ENCODE data around the gene AUTS2. TPM values are rescaled to one million over a fixed set of nuclear protein-coding genes. Genes with fewer than 3 reads are reported as not detected.

The AUTS2 gene
- total RNA-seq, 5 donors from 2014 or later (not counting 1 experiment from before 2014, with no cell fraction given), result 10.6 to 66.2 (median 37.6) TPM

DNA sequence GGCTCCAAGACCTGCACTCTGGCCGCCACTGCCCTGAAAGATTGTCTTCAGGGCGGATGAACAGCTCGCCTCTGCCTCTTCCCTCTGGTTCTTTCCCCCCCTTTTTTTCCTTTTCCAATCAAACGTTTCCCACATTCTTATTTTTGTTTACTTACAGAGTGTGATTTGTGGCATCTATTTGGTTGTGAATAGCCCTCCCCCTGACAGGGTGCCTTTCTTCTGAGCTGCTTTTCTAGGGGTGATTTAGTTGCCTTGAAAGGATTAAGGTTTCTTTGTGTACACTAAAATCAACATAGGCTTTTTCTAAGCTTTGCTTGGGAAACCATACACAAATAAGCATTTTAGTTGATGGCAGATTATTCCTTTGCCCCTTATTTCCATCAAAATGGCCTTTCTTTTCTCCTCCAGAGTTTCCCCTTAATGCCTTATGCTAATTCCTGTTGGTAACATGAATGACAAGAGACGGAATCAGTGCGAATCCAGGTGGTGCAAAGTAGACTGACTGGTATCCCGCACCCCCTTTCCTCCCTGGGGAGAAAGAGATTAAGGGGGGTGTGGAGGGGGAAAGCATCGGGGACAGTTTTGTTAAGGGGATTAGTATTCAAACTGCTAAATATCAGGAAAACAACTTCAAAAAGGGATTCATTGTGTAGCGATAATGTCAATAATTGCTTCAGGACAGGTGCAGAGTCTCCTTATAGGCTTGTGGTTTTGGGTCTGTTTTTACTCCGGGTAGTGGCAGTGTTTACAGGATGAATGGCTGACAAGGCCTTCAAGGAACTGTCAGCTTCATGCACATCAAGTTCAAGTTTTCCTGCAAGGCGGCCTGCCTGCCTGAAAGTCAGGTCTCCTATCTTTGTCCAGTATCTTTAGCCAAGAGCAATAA is 1102.0 kb downstream of the AUTS2 start:
- ATAC-seq (replicated peaks in 1 of 4), result no peak
- peaks cover 12 to 32% (median 28%) of the 10 kb centered on the region in 3 donors for H3K4me1 Mint-ChIP-seq
- POLR2A ChIA-PET, result interaction anchor here in 1 of 2 donors (0.6 kb wide), 1 partner anchor 95 kb away, joined by 3 read pairs; no protein-coding TSS in a partner anchor

DNA sequence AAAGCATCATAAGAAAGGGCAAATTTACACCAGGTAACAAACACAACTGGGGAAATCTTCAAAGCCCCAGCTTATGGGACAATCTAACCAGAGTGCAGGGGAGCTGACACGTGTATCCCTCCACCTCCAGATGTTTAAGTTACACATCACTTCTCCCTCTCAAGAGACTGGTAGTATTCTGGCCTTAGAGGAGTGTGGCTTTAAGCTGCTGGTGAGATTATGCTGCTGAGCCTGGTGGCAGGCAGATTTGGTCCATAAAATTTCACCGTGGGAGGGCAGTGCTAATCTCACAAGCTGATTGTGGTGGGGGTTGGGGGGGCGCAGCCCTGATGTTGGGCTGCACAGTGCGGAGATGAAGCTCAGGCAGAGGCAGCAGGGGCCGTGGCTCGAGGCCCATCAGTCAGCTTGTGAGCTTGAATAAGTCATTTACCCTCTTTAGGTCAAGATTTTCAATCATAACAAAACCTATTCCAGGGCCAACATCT is 1102.7 kb downstream of the AUTS2 start:
- no peaks in the 10 kb centered on the region for H3K9me3 Mint-ChIP-seq
- H3K27me3 ChIP-seq (replicated peaks in 1 of 2; ENCODE audit: control insufficient read depth in 2 of 2, extremely low read depth in 1 of 2, insufficient read depth in 2 of 2, low read length in 1 of 2), result peaks cover 0 to 3% of the 10 kb centered on the region in 2 experiments
- peaks cover 9 to 43% of the 10 kb centered on the region in 2 experiments for H3K4me1 ChIP-seq (ENCODE audit: control insufficient read depth in 1 of 2, extremely low read depth in 1 of 2, insufficient read depth in 2 of 2, low read length in 2 of 2)
- peaks cover 5 to 27% (median 23%) of the 10 kb centered on the region in 3 donors for H3K4me1 Mint-ChIP-seq
- H3K27ac ChIP-seq (ENCODE audit: low read length), result no peak overlapping the region
- ChIA-PET CTCF (no interaction called here), POLR2A (interaction anchor here in 1 of 2 donors (0.6 kb wide), 1 partner anchor 95 kb away, joined by 3 read pairs; no protein-coding TSS in a partner anchor)
- H3K27me3 Mint-ChIP-seq, result peaks cover 9 to 19% of the 10 kb centered on the region in 2 donors
- WGBS (ENCODE audit: insufficient coverage), result 86% methylated on average over 1 of the region's 6 CpGs
- no peaks in the 10 kb centered on the region for H3K9me3 ChIP-seq
- no peak overlapping the region for H3K4me3 ChIP-seq (ENCODE audit: control insufficient read depth in 1 of 2, extremely low read depth in 1 of 2, low read length in 1 of 2)
- H3K36me3 ChIP-seq (ENCODE audit: control insufficient read depth in 2 of 2, extremely low read depth in 1 of 2, insufficient read depth in 1 of 2, low read length in 1 of 2), result peaks cover 0 to 4% of the 10 kb centered on the region in 2 donors
- no peak overlapping the region for H3K4me3 Mint-ChIP-seq
- no peak for DNase-seq
- H3K27ac Mint-ChIP-seq, result no peak overlapping the region
- no peak for ATAC-seq (replicated peaks in 1 of 4)
- H3K36me3 Mint-ChIP-seq, result peaks cover 3% of the 10 kb centered on the region

More for the DNA sequence above, 1102.0 kb downstream of the AUTS2 start:
- Mint-ChIP-seq H3K27ac (no peak overlapping the region), H3K9me3 (no peaks in the 10 kb centered on the region), H3K36me3 (peaks cover 3% of the 10 kb centered on the region), H3K27me3 (peaks cover 15 to 26% of the 10 kb centered on the region in 2 donors), H3K4me3 (no peak overlapping the region)
- CTCF ChIA-PET, result interaction anchor here in 1 of 2 donors (1.0 kb wide), 1 partner anchor 8 kb away, joined by 3 read pairs; no protein-coding TSS in a partner anchor
- DNase-seq, result no peak
- Histone ChIP-seq H3K9me3 (no peaks in the 10 kb centered on the region), H3K27me3 (replicated peaks in 1 of 2; ENCODE audit: control insufficient read depth in 2 of 2, extremely low read depth in 1 of 2, insufficient read depth in 2 of 2, low read length in 1 of 2) (peaks cover 0 to 6% of the 10 kb centered on the region in 2 experiments), H3K27ac (ENCODE audit: low read length) (no peak overlapping the region), H3K4me3 (ENCODE audit: control insufficient read depth in 1 of 2, extremely low read depth in 1 of 2, low read length in 1 of 2) (no peak overlapping the region), H3K36me3 (ENCODE audit: control insufficient read depth in 2 of 2, extremely low read depth in 1 of 2, insufficient read depth in 1 of 2, low read length in 1 of 2) (peaks cover 0 to 4% of the 10 kb centered on the region in 2 donors), H3K4me1 (ENCODE audit: control insufficient read depth in 1 of 2, extremely low read depth in 1 of 2, insufficient read depth in 2 of 2, low read length in 2 of 2) (peaks cover 9 to 43% of the 10 kb centered on the region in 2 experiments)
- WGBS (ENCODE audit: insufficient coverage), result 90% methylated on average over 2 of the region's 11 CpGs

DNA sequence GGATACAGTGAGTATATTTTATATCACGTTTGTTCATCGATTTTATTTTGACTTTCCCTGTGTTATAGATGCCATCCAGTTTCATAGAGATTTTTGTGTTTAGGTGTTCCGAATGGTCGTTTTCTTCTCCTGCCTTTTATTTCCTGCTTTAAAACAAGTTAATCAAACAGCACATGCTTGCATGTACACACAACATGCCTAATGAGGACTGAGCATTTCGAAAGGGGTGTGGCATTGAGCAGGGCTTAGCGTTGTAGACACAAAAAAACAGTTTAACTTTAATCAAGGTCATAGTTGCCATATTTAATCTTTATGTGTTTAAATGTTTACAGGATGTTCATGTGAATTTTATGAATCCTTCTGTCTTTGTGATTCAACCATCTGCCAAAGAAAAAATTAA is 1103.2 kb downstream of the AUTS2 start:
- WGBS (ENCODE audit: insufficient coverage), result no CpG with 5 or more reads among the region's 6 CpGs
- peaks cover 3% of the 10 kb centered on the region for H3K36me3 Mint-ChIP-seq
- POLR2A ChIA-PET, result no interaction called here
- Histone ChIP-seq H3K4me1 (ENCODE audit: control insufficient read depth in 1 of 2, extremely low read depth in 1 of 2, insufficient read depth in 2 of 2, low read length in 2 of 2) (peaks cover 9 to 42% of the 10 kb centered on the region in 2 experiments), H3K9me3 (no peaks in the 10 kb centered on the region), H3K27ac (ENCODE audit: low read length) (no peak overlapping the region), H3K27me3 (replicated peaks in 1 of 2; ENCODE audit: control insufficient read depth in 2 of 2, extremely low read depth in 1 of 2, insufficient read depth in 2 of 2, low read length in 1 of 2) (no peaks in the 10 kb centered on the region), H3K36me3 (ENCODE audit: control insufficient read depth in 2 of 2, extremely low read depth in 1 of 2, insufficient read depth in 1 of 2, low read length in 1 of 2) (peaks cover 0 to 4% of the 10 kb centered on the region in 2 donors), H3K4me3 (ENCODE audit: control insufficient read depth in 1 of 2, extremely low read depth in 1 of 2, low read length in 1 of 2) (no peak overlapping the region)
- H3K27ac Mint-ChIP-seq, result no peak overlapping the region
- no peak overlapping the region for H3K4me3 Mint-ChIP-seq
- peaks cover under 1 to 28% (median 22%) of the 10 kb centered on the region in 3 donors for H3K4me1 Mint-ChIP-seq
- H3K9me3 Mint-ChIP-seq, result no peaks in the 10 kb centered on the region
- H3K27me3 Mint-ChIP-seq, result peaks cover 9 to 19% of the 10 kb centered on the region in 2 donors
- CTCF ChIA-PET, result no interaction called here
- DNase-seq (no peak), ATAC-seq (replicated peaks in 1 of 4) (no peak)

DNA sequence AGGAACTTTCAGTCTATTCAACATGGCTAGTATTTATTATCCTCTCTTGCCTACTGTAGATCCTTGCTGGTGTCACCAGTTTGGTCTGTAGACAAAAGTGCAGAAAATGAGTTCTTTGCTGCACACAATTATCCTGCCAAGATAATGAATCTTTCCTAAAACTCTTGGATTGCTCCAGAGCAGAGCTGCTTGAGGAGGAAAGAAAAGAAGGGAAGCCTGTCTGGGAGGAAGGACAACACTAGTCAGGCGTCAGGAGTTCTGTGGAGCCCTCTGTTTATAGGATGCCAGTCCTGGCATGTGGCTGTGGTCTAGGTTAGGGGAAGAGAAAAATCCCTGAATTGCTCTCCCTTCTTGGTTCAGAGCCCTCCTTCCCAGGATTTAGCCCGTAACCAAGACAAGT is 1103.7 kb downstream of the AUTS2 start:
- H3K4me3 Mint-ChIP-seq, result no peak overlapping the region
- POLR2A ChIA-PET, result no interaction called here
- peaks cover 3% of the 10 kb centered on the region for H3K36me3 Mint-ChIP-seq
- peaks cover 9 to 15% of the 10 kb centered on the region in 2 donors for H3K27me3 Mint-ChIP-seq
- peaks cover 9 to 38% of the 10 kb centered on the region in 2 experiments for H3K4me1 ChIP-seq (ENCODE audit: control insufficient read depth in 1 of 2, extremely low read depth in 1 of 2, insufficient read depth in 2 of 2, low read length in 2 of 2)
- H3K9me3 ChIP-seq, result no peaks in the 10 kb centered on the region
- peaks cover 0 to 24% (median 21%) of the 10 kb centered on the region in 3 donors for H3K4me1 Mint-ChIP-seq
- ATAC-seq (replicated peaks in 1 of 4) (no peak), DNase-seq (no peak)
- H3K36me3 ChIP-seq (ENCODE audit: control insufficient read depth in 2 of 2, extremely low read depth in 1 of 2, insufficient read depth in 1 of 2, low read length in 1 of 2), result peaks cover 0 to 4% of the 10 kb centered on the region in 2 donors
- H3K27ac ChIP-seq (ENCODE audit: low read length), result no peak overlapping the region
- no peaks in the 10 kb centered on the region for H3K27me3 ChIP-seq (replicated peaks in 1 of 2; ENCODE audit: control insufficient read depth in 2 of 2, extremely low read depth in 1 of 2, insufficient read depth in 2 of 2, low read length in 1 of 2)
- no peak overlapping the region for H3K4me3 ChIP-seq (ENCODE audit: control insufficient read depth in 1 of 2, extremely low read depth in 1 of 2, low read length in 1 of 2)
- no peak overlapping the region for H3K27ac Mint-ChIP-seq
- H3K9me3 Mint-ChIP-seq, result no peaks in the 10 kb centered on the region
- WGBS (ENCODE audit: insufficient coverage), result no CpG with 5 or more reads among the region's 2 CpGs
- CTCF ChIA-PET, result no interaction called here

DNA sequence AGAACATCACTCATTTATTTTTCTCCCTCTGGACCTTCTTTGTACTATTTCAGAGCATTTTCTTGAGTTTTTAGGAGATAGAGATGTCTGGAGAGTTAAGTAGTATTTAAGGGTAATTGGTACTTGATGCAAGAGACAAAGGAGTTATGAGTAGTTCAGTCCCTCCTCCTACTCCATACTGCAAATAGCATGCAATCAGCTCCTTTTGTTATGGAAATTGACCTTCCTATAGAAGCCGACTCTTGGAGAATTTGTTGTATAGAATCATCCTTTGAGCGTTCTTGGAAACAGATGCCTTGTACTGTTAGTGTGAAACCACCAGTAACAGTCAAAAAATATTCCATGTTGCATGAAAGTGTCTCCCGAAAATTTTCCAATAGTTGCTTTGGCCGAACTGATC is 1105.5 kb downstream of the AUTS2 start:
- H3K36me3 Mint-ChIP-seq, result peaks cover 3% of the 10 kb centered on the region
- CTCF ChIA-PET, result interaction anchor here in 1 of 2 donors (0.6 kb wide), 2 partner anchors 434 to 526 kb away, joined by 4 to 9 read pairs; no protein-coding TSS in a partner anchor

GRCh38 chr7:70704831-70705346 is 1106.6 kb downstream of the AUTS2 start:
- no peak overlapping the region for H3K4me3 Mint-ChIP-seq
- POLR2A ChIA-PET, result no interaction called here
- 100% methylated on average over 1 of the region's 5 CpGs for WGBS (ENCODE audit: insufficient coverage)
- DNase-seq (no peak), ATAC-seq (replicated peaks in 1 of 4) (no peak)
- Histone ChIP-seq H3K4me1 (ENCODE audit: control insufficient read depth in 1 of 2, extremely low read depth in 1 of 2, insufficient read depth in 2 of 2, low read length in 2 of 2) (peaks cover 9 to 17% of the 10 kb centered on the region in 2 experiments), H3K27ac (ENCODE audit: low read length) (no peak overlapping the region), H3K36me3 (ENCODE audit: control insufficient read depth in 2 of 2, extremely low read depth in 1 of 2, insufficient read depth in 1 of 2, low read length in 1 of 2) (peaks cover 0 to 4% of the 10 kb centered on the region in 2 donors), H3K9me3 (no peaks in the 10 kb centered on the region), H3K27me3 (replicated peaks in 1 of 2; ENCODE audit: control insufficient read depth in 2 of 2, extremely low read depth in 1 of 2, insufficient read depth in 2 of 2, low read length in 1 of 2) (no peaks in the 10 kb centered on the region), H3K4me3 (ENCODE audit: control insufficient read depth in 1 of 2, extremely low read depth in 1 of 2, low read length in 1 of 2) (no peak overlapping the region)
- no peaks in the 10 kb centered on the region for H3K9me3 Mint-ChIP-seq
- H3K36me3 Mint-ChIP-seq, result peaks cover 3% of the 10 kb centered on the region
- CTCF ChIA-PET, result interaction anchor here in 1 of 2 donors (0.9 kb wide), 1 partner anchor 16 kb away, joined by 3 read pairs; no protein-coding TSS in a partner anchor
- peaks cover 0 to 11% (median 11%) of the 10 kb centered on the region in 3 donors for H3K4me1 Mint-ChIP-seq
- no peaks in the 10 kb centered on the region for H3K27me3 Mint-ChIP-seq
- no peak overlapping the region for H3K27ac Mint-ChIP-seq

More for the DNA sequence above, 1105.5 kb downstream of the AUTS2 start:
- H3K27me3 ChIP-seq (replicated peaks in 1 of 2; ENCODE audit: control insufficient read depth in 2 of 2, extremely low read depth in 1 of 2, insufficient read depth in 2 of 2, low read length in 1 of 2), result no peaks in the 10 kb centered on the region
- peaks cover 9 to 22% of the 10 kb centered on the region in 2 experiments for H3K4me1 ChIP-seq (ENCODE audit: control insufficient read depth in 1 of 2, extremely low read depth in 1 of 2, insufficient read depth in 2 of 2, low read length in 2 of 2)
- H3K4me3 Mint-ChIP-seq, result no peak overlapping the region
- no peak overlapping the region for H3K27ac ChIP-seq (ENCODE audit: low read length)
- ATAC-seq (replicated peaks in 1 of 4), result no peak
- POLR2A ChIA-PET, result no interaction called here
- peaks cover 0 to 4% of the 10 kb centered on the region in 2 donors for H3K36me3 ChIP-seq (ENCODE audit: control insufficient read depth in 2 of 2, extremely low read depth in 1 of 2, insufficient read depth in 1 of 2, low read length in 1 of 2)
- no peaks in the 10 kb centered on the region for H3K9me3 ChIP-seq
- no peak overlapping the region for H3K27ac Mint-ChIP-seq
- WGBS (ENCODE audit: insufficient coverage), result 83% methylated on average over 1 of the region's 4 CpGs
- H3K9me3 Mint-ChIP-seq, result no peaks in the 10 kb centered on the region
- H3K27me3 Mint-ChIP-seq, result peaks cover 0 to 1% of the 10 kb centered on the region in 2 donors
- no peak overlapping the region for H3K4me3 ChIP-seq (ENCODE audit: control insufficient read depth in 1 of 2, extremely low read depth in 1 of 2, low read length in 1 of 2)
- H3K4me1 Mint-ChIP-seq, result peaks cover 0 to 11% (median 11%) of the 10 kb centered on the region in 3 donors
- DNase-seq, result no peak

Data from T-cell (primary cell).